Measurements from ENCODE around the gene C16orf95.

The C16orf95 gene

DNA sequence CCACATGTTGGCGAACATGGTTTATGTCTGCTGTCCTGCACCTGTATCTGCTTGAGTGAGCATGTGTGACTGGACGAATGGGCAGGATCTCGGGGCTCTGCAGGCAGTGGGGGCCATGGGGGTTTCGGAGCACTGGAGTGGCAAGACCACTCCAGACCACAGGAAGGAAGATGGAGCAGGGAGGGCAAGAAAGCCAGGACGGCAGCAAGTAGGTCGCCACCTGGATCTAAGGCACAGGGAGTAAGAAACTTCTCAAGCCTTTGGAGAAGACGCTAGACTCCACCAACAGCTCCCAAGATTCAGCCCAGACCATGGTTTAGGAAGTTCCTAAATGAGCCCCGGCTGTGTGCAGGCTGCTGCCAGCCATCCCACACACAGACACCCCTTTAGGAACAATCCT, 32.8 kb upstream of the C16orf95 start:
- Histone ChIP-seq H2AFZ (ENCODE audit: low read depth, low read length) (no peak overlapping the region), H3K27ac (ENCODE audit: low read length) (no peak overlapping the region), H3K4me3 (ENCODE audit: low read length) (no peak overlapping the region), H3K9ac (ENCODE audit: low read length) (no peak overlapping the region), H3K79me2 (ENCODE audit: low read length) (no peaks in the 10 kb centered on the region), H3K4me1 (ENCODE audit: low read length) (no peaks in the 10 kb centered on the region), H3K9me3 (ENCODE audit: insufficient read depth, low read length) (no peaks in the 10 kb centered on the region), H3K36me3 (replicated peaks; ENCODE audit: low read depth, low read length) (no peaks in the 10 kb centered on the region), H4K20me1 (ENCODE audit: insufficient read depth, low read length) (no peaks in the 10 kb centered on the region; the same call in 1 of the 2 replicates), H3K4me2 (ENCODE audit: low read length) (no peak overlapping the region), H3K27me3 (ENCODE audit: low read depth, low read length) (no peaks in the 10 kb centered on the region)
- no peak for TF ChIP-seq EZH2phosphoT487 (IDR thresholded peaks at IDR 0.05; ENCODE audit: low read depth)
- TF ChIP-seq, protein P1, sequence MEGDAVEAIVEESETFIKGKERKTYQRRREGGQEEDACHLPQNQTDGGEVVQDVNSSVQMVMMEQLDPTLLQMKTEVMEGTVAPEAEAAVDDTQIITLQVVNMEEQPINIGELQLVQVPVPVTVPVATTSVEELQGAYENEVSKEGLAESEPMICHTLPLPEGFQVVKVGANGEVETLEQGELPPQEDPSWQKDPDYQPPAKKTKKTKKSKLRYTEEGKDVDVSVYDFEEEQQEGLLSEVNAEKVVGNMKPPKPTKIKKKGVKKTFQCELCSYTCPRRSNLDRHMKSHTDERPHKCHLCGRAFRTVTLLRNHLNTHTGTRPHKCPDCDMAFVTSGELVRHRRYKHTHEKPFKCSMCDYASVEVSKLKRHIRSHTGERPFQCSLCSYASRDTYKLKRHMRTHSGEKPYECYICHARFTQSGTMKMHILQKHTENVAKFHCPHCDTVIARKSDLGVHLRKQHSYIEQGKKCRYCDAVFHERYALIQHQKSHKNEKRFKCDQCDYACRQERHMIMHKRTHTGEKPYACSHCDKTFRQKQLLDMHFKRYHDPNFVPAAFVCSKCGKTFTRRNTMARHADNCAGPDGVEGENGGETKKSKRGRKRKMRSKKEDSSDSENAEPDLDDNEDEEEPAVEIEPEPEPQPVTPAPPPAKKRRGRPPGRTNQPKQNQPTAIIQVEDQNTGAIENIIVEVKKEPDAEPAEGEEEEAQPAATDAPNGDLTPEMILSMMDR (IDR thresholded peaks at IDR 0.05; ENCODE audit: low read depth, low read length), result no peak

DNA sequence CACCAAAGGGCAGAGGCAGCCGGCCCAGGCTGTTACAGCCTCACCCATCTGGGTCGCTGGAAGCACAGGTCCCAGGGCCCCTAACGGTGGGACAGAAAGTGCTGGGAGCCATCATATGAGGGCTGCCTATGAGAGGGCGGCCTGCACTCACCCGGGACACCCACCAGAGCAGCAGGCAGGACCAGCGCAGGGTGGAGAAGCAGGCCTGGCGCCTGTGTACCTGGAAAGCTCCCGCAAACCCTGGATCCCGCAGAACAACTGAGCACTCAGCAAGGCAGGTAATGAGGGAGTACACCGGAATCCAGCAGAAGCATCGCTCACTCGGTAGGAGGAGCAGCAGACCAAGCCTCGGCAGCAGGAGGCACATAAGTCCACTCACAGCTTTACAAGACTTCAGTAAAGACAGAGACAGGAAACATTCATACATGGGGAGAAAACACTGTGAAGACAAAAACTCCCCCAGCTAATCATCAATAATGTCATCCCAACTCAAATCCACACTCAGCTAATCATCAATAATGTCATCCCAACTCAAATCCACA, 31.5 kb upstream of the C16orf95 start:
- Histone ChIP-seq H4K20me1 (ENCODE audit: insufficient read depth, low read length) (no peaks in the 10 kb centered on the region; the same call in 1 of the 2 replicates), H3K4me1 (ENCODE audit: low read length) (no peaks in the 10 kb centered on the region), H3K9me3 (ENCODE audit: insufficient read depth, low read length) (no peaks in the 10 kb centered on the region), H2AFZ (ENCODE audit: low read depth, low read length) (no peak overlapping the region), H3K9ac (ENCODE audit: low read length) (no peak overlapping the region), H3K4me2 (ENCODE audit: low read length) (no peak overlapping the region), H3K36me3 (replicated peaks; ENCODE audit: low read depth, low read length) (no peaks in the 10 kb centered on the region), H3K27me3 (ENCODE audit: low read depth, low read length) (no peaks in the 10 kb centered on the region), H3K27ac (ENCODE audit: low read length) (no peak overlapping the region), H3K79me2 (ENCODE audit: low read length) (no peaks in the 10 kb centered on the region), H3K4me3 (ENCODE audit: low read length) (no peak overlapping the region)
- TF ChIP-seq, protein P1 (IDR thresholded peaks at IDR 0.05; ENCODE audit: low read depth, low read length), result no peak
- no peak for TF ChIP-seq EZH2phosphoT487 (IDR thresholded peaks at IDR 0.05; ENCODE audit: low read depth)

DNA sequence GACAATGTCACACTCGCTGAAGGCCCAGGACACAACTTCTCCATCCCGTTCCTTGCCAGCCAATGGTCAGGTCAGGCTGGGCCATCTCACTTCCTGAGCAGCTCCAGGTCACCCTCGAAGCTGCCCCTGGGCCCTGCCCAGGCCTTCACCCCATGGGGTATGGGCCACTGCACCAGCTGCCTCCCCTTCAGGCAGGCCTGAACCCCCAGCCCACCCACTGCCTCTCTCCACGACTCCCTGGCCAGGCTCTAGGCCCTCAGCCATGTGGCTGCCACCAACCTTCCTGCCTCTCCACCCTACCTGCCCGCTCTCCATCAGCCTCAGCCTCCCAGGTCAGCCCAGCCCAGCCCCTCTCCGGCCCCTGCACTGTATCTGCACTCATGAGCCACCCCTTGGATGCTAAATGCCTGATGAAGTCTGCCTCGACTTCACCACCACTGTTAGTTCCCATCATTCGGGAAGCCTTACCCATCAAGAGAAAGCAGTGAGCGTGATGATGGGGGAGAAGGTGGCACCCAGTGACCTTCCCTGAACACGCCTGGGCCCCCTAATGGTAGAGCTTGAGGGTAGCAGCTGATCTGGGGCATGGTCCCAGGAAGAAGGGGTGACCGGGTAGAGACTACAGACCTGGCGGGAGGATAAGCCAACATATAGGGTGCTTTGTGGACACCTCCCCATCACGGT, 30.9 kb upstream of the C16orf95 start:
- Histone ChIP-seq H3K36me3 (replicated peaks; ENCODE audit: low read depth, low read length) (no peaks in the 10 kb centered on the region), H3K9ac (ENCODE audit: low read length) (no peak overlapping the region), H3K79me2 (ENCODE audit: low read length) (no peaks in the 10 kb centered on the region), H2AFZ (ENCODE audit: low read depth, low read length) (no peak overlapping the region), H3K4me1 (ENCODE audit: low read length) (no peaks in the 10 kb centered on the region), H4K20me1 (ENCODE audit: insufficient read depth, low read length) (no peaks in the 10 kb centered on the region; the same call in none of the 2 replicates), H3K27ac (ENCODE audit: low read length) (no peak overlapping the region), H3K4me2 (ENCODE audit: low read length) (no peak overlapping the region), H3K27me3 (ENCODE audit: low read depth, low read length) (no peaks in the 10 kb centered on the region), H3K9me3 (ENCODE audit: insufficient read depth, low read length) (no peaks in the 10 kb centered on the region), H3K4me3 (ENCODE audit: low read length) (no peak overlapping the region)
- TF ChIP-seq, protein P1 (IDR thresholded peaks at IDR 0.05; ENCODE audit: low read depth, low read length), result 0 out of 2 replicates have a peak, but pooled peaks have one; percentile 5
- TF ChIP-seq EZH2phosphoT487 (IDR thresholded peaks at IDR 0.05; ENCODE audit: low read depth), result no peak

DNA sequence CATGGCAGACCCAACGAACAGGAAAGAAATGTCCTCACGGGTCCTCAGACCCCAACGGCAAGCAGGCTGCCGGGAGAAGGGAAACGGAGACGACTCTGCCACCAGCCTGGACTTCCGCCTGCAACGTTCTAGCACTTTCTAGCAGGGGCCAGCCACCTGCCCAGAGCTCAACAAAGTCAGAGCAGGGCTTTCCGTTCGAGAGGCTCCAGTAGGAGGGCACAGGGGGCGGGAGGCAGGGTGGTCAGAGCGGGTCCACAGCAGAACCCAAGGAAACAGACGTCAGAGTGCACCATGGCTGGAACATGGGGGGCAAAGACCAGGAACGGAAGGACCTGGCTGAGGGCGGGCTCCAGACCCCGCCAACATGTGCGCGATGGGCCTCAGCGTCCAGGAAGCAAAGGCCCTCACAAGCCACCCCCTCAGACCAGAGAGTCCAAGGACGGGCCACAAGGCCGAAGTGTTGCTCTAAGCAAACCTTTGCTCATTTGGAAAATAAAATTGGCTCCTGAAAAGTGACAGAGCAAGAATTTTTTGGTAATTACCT, 29.4 kb upstream of the C16orf95 start:
- no peaks in the 10 kb centered on the region for H3K79me2 ChIP-seq (ENCODE audit: low read length)
- no peaks in the 10 kb centered on the region; the same call in none of the 2 replicates for H4K20me1 ChIP-seq (ENCODE audit: insufficient read depth, low read length)
- H3K36me3 ChIP-seq (replicated peaks; ENCODE audit: low read depth, low read length), result peaks cover 3% of the 10 kb centered on the region
- H3K4me1 ChIP-seq (ENCODE audit: low read length), result no peaks in the 10 kb centered on the region
- no peak overlapping the region for H3K27ac ChIP-seq (ENCODE audit: low read length)
- no peak overlapping the region for H3K4me3 ChIP-seq (ENCODE audit: low read length)
- H3K4me2 ChIP-seq (ENCODE audit: low read length), result no peak overlapping the region
- H3K27me3 ChIP-seq (ENCODE audit: low read depth, low read length), result no peaks in the 10 kb centered on the region
- H3K9ac ChIP-seq (ENCODE audit: low read length), result no peak overlapping the region
- no peak for TF ChIP-seq EZH2phosphoT487 (IDR thresholded peaks at IDR 0.05; ENCODE audit: low read depth)
- TF ChIP-seq, protein P1 (IDR thresholded peaks at IDR 0.05; ENCODE audit: low read depth, low read length), result no peak
- no peak overlapping the region for H2AFZ ChIP-seq (ENCODE audit: low read depth, low read length)
- no peaks in the 10 kb centered on the region for H3K9me3 ChIP-seq (ENCODE audit: insufficient read depth, low read length)

Measured in OCI-LY3 (cell line).